ENCODE results near the gene PELI2. TPM values are rescaled to one million over a fixed set of nuclear protein-coding genes. Genes with fewer than 3 reads are reported as not detected.

The PELI2 gene
- total RNA-seq, 4 donors from 2014 or later, result 2.5 to 5.8 (median 4.2) TPM

GRCh38 chr14:56154321-56154720 is 36.1 kb downstream of the PELI2 start:
- intact Hi-C loops (cut with DNase I; ENCODE audit: low total_unique reads) (no loop called here), in situ Hi-C loops (cut with MboI; ENCODE audit: low sequenced_read_pairs in 4 of 4) (no loop called here)
- ATAC-seq, result no peak
- Histone ChIP-seq H3K4me1 (no peaks in the 10 kb centered on the region), H3K9me3 (no peaks in the 10 kb centered on the region), H3K4me3 (no peak overlapping the region), H3K27ac (no peak overlapping the region), H3K27me3 (no peaks in the 10 kb centered on the region), H3K36me3 (no peaks in the 10 kb centered on the region)
- TF ChIP-seq POLR2A (IDR thresholded peaks at IDR 0.05), result no peak
- TF ChIP-seq CTCF (IDR thresholded peaks at IDR 0.05 in 4 of 5, conservative IDR thresholded peaks at IDR 0.05 in 1 of 5), result no peak
- no peak for DNase-seq

- no peak for TF ChIP-seq POLR2A (IDR thresholded peaks at IDR 0.05)
- no peak for TF ChIP-seq CTCF (IDR thresholded peaks at IDR 0.05 in 4 of 5, conservative IDR thresholded peaks at IDR 0.05 in 1 of 5)
- H3K4me1 ChIP-seq, result no peaks in the 10 kb centered on the region
- H3K4me3 ChIP-seq, result no peak overlapping the region
- no peak overlapping the region for H3K27ac ChIP-seq
- no peaks in the 10 kb centered on the region for H3K36me3 ChIP-seq
- in situ Hi-C loops (cut with MboI; ENCODE audit: low sequenced_read_pairs in 4 of 4), result no loop called here
- ATAC-seq (no peak), DNase-seq (no peak)
- no peaks in the 10 kb centered on the region for H3K27me3 ChIP-seq
- intact Hi-C loops (cut with DNase I; ENCODE audit: low total_unique reads), result no loop called here
- no peaks in the 10 kb centered on the region for H3K9me3 ChIP-seq
Observed at GRCh38 chr14:56156096-56156495, 37.9 kb downstream of the PELI2 start.

- no peak overlapping the region for H3K27ac ChIP-seq
- H3K4me3 ChIP-seq, result no peak overlapping the region
- H3K27me3 ChIP-seq, result no peaks in the 10 kb centered on the region
- in situ Hi-C loops (cut with MboI; ENCODE audit: low sequenced_read_pairs in 4 of 4), result no loop called here
- no peak for DNase-seq
- no peak for TF ChIP-seq CTCF (IDR thresholded peaks at IDR 0.05 in 4 of 5, conservative IDR thresholded peaks at IDR 0.05 in 1 of 5)
- no peak for TF ChIP-seq POLR2A (IDR thresholded peaks at IDR 0.05)
- ATAC-seq, result no peak
- H3K4me1 ChIP-seq, result no peaks in the 10 kb centered on the region
- no peaks in the 10 kb centered on the region for H3K36me3 ChIP-seq
- peaks cover 0 to 2% (median 0%) of the 10 kb centered on the region in 3 donors for H3K9me3 ChIP-seq
- intact Hi-C loops (cut with DNase I; ENCODE audit: low total_unique reads), result no loop called here
Observed at GRCh38 chr14:56159066-56159465, 40.9 kb downstream of the PELI2 start.

GRCh38 chr14:56160088-56160487 is 41.9 kb downstream of the PELI2 start:
- Histone ChIP-seq H3K4me3 (no peak overlapping the region), H3K27me3 (no peaks in the 10 kb centered on the region), H3K4me1 (no peaks in the 10 kb centered on the region), H3K36me3 (no peaks in the 10 kb centered on the region), H3K9me3 (peaks cover 0 to 4% (median 0%) of the 10 kb centered on the region in 3 donors), H3K27ac (no peak overlapping the region)
- DNase-seq, result no peak
- intact Hi-C loops (cut with DNase I; ENCODE audit: low total_unique reads) (no loop called here), in situ Hi-C loops (cut with MboI; ENCODE audit: low sequenced_read_pairs in 4 of 4) (no loop called here)
- TF ChIP-seq POLR2A (IDR thresholded peaks at IDR 0.05) (no peak), CTCF (IDR thresholded peaks at IDR 0.05 in 4 of 5, conservative IDR thresholded peaks at IDR 0.05 in 1 of 5) (no peak)
- ATAC-seq, result no peak

GRCh38 chr14:56161658-56162057 is 43.4 kb downstream of the PELI2 start:
- in situ Hi-C loops (cut with MboI; ENCODE audit: low sequenced_read_pairs in 4 of 4) (no loop called here), intact Hi-C loops (cut with DNase I; ENCODE audit: low total_unique reads) (no loop called here)
- DNase-seq, result no peak
- Histone ChIP-seq H3K4me1 (no peaks in the 10 kb centered on the region), H3K4me3 (no peak overlapping the region), H3K9me3 (peaks cover 0 to 4% (median 0%) of the 10 kb centered on the region in 3 donors), H3K27ac (no peak overlapping the region), H3K36me3 (no peaks in the 10 kb centered on the region), H3K27me3 (no peaks in the 10 kb centered on the region)
- ATAC-seq, result no peak
- no peak for TF ChIP-seq POLR2A (IDR thresholded peaks at IDR 0.05)
- no peak for TF ChIP-seq CTCF (IDR thresholded peaks at IDR 0.05 in 4 of 5, conservative IDR thresholded peaks at IDR 0.05 in 1 of 5)
